ENCODE data around the gene FBLN1.

The FBLN1 gene

DNA sequence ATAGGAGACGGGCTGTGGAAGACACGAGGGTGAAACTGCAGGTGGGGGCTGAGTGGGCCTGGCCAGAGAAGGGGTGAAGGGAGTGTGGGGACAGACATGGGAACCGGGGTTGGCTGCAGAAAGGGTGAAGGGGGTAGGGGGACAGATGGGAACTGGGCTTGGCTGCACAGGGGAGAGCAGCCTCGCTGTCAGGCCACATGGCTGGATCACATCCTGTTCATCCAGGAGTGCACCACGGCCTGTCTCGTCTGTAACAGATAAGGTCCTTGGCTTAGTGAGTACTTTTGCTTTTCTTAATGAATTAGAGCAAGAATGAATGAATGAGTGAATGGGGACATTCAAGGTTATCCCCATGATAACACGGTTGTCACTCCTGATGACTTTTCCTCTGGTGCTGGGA, 13.5 kb downstream of the FBLN1 start:
- TF ChIP-seq, protein P1, sequence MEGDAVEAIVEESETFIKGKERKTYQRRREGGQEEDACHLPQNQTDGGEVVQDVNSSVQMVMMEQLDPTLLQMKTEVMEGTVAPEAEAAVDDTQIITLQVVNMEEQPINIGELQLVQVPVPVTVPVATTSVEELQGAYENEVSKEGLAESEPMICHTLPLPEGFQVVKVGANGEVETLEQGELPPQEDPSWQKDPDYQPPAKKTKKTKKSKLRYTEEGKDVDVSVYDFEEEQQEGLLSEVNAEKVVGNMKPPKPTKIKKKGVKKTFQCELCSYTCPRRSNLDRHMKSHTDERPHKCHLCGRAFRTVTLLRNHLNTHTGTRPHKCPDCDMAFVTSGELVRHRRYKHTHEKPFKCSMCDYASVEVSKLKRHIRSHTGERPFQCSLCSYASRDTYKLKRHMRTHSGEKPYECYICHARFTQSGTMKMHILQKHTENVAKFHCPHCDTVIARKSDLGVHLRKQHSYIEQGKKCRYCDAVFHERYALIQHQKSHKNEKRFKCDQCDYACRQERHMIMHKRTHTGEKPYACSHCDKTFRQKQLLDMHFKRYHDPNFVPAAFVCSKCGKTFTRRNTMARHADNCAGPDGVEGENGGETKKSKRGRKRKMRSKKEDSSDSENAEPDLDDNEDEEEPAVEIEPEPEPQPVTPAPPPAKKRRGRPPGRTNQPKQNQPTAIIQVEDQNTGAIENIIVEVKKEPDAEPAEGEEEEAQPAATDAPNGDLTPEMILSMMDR (IDR thresholded peaks at IDR 0.05; ENCODE audit: borderline replicate concordance, control extremely low read depth, extremely low read depth, insufficient read depth, missing control alignments): no peak
- in situ Hi-C loops (cut with MboI; ENCODE audit: low sequenced_read_pairs, unreplicated experiment): no loop called here
- no peak for DNase-seq (ENCODE audit: low spot score)

DNA sequence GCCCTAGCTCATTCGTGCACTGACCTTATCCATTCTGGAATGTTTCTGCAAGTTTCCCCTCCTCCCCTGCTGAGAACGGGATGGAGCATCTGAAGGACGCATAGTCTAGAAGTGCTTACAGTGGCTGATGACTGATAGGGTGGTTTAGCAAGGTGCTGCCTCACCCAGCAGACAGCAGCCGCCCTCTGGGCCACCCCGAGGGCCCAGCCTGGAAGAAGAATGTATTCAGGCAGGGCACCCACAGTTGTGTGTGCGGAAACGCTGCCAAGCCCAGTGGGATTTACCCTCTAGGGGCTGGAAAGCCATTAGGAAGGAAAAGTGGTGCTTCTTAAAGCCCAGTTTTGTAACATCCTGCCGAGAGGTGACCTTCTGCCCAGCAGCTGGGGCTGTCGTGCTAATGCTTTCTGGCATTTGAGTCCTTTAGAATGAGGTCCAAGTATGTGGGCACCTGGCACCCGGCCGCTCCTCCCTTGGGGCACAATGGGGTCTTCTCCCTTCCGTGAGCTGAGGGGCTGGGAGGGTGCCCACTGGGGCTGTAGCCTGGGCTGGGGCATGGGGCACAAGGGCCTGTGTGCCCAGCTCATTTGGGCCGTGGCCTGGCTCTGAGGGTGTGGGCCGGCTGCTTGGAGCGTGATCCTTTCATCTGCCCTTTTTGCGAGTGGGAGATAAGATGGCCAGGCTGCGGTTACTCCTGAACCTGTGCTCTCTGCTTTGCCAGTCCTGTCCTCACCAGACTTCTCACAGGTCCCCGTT, 14.4 kb downstream of the FBLN1 start:
- TF ChIP-seq, protein P1 (IDR thresholded peaks at IDR 0.05; ENCODE audit: borderline replicate concordance, control extremely low read depth, extremely low read depth, insufficient read depth, missing control alignments): no peak
- DNase-seq (ENCODE audit: low spot score): no peak
- in situ Hi-C loops (cut with MboI; ENCODE audit: low sequenced_read_pairs, unreplicated experiment): no loop called here

DNA sequence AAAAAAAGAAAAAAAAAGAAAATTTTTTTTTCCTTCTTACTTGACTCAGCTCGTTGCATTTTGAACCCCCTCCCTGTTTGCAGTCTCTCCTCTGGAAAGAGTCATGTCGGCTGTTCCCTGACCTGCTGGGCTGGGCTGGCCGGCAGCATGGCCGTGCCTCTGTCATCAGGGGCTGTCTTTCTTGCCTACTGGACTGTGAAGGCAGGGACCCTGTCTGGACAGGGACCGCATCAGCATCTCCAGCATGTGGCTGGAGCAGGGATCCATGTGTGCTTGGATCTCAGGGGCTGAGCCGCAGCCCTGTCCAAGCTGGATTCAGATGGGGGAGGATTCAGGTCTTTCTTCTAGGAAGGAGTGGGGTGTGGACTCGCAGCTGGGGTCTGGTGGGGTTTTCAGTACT, 15.5 kb downstream of the FBLN1 start:
- in situ Hi-C loops (cut with MboI; ENCODE audit: low sequenced_read_pairs, unreplicated experiment): no loop called here
- DNase-seq (ENCODE audit: low spot score): no peak
- TF ChIP-seq, protein P1 (IDR thresholded peaks at IDR 0.05; ENCODE audit: borderline replicate concordance, control extremely low read depth, extremely low read depth, insufficient read depth, missing control alignments): no peak

DNA sequence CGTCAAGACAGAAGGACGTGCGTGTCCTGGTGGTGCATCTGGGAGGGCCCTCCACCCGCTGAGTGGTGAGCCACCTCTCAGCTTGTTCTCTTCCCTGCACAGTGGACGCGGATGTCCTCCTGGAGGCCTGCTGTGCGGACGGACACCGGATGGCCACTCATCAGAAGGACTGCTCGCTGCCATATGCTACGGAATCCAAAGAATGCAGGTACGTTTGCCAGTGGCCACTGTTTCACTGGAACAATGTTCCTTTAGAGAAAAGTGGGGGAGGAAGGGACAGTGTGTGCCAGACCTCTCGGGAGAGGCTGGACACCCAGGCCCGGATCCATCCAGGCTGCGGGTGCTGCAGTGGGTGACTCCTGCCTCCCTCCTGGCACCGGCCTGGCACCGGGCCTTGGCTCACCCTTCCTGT, 15.9 kb downstream of the FBLN1 start:
- TF ChIP-seq, protein P1 (IDR thresholded peaks at IDR 0.05; ENCODE audit: borderline replicate concordance, control extremely low read depth, extremely low read depth, insufficient read depth, missing control alignments): no peak
- in situ Hi-C loops (cut with MboI; ENCODE audit: low sequenced_read_pairs, unreplicated experiment): no loop called here
- no peak for DNase-seq (ENCODE audit: low spot score)

DNA sequence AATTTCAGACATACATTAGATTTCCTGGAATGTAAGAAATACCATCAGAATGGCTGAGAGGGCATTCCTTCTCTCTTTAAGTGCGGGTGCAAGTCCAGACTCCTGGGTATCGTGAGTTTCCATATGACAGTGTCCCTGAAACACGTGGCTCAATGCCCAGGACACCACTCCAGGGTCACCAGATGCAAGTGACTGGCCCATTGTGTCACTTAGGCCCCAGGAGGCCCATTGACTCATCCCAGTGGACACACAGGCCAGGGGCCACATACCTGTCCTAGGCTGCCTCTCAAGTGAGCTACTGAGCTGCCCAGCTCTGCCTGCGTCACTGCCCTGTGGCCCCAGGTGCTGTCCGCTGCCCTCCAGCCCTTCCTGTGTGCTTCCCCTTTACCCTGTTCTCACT, 18.5 kb downstream of the FBLN1 start:
- TF ChIP-seq, protein P1 (IDR thresholded peaks at IDR 0.05; ENCODE audit: borderline replicate concordance, control extremely low read depth, extremely low read depth, insufficient read depth, missing control alignments): no peak
- DNase-seq (ENCODE audit: low spot score): no peak
- in situ Hi-C loops (cut with MboI; ENCODE audit: low sequenced_read_pairs, unreplicated experiment): no loop called here

DNA sequence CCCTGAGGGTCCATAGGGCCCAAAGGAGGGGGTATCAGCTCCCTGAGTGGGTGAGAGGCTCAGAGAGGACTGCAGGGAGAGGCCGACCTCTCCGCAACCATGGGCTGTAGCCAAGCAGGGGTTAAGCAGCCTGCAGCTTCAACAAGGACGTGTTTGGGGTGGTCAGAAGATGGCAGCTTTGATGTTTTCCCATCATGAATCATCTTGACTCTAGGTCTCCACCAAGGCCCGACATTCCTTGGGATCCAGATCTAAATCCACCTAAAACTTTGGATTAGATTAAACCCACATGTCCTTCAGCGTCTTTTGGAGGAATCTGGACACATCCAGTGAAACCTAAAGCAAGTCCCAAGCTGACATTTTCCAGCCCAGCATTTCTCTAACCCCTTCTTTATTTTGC, 19.8 kb downstream of the FBLN1 start:
- TF ChIP-seq, protein P1 (IDR thresholded peaks at IDR 0.05; ENCODE audit: borderline replicate concordance, control extremely low read depth, extremely low read depth, insufficient read depth, missing control alignments): no peak
- no peak for DNase-seq (ENCODE audit: low spot score)
- in situ Hi-C loops (cut with MboI; ENCODE audit: low sequenced_read_pairs, unreplicated experiment): no loop called here
